ENCODE results near the gene CNN2.

DNA sequence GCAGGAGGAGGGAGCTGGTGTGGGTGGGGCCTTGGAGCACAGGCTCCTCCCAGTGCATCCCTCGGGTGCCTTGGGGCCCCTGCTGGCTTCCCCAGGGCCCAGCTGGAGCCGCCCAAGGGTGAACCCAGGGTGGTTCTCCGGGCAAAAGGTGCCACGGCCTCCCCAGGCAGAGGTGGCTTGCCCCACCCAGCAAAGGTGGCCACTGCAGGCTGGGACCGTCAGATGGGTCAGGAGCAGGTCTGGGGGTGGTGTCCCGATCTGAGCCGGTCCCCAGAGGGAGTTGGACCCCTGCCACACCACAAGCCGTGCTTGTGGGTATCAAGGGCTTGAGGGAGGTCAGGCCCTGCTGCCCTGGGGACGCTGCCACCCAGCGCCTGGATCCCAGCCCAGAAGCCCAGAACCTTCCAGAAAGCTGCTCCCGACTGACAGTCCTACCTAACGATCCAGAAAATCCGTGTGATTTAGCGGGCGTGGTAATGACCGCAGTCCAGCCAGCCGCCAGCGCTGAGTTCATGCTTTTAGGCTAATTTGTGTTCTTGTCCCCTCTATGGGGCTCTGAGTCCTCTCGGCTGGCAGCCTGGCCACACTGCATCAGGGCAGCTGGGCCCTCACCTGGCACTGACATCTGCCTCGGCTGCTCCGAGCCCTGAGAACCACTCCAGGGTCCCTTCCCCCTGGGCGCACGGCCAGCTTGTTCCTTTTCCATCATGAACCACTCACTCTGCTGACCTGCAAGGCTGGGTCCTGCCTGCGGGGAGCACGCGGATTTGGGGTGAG is 31.2 kb upstream of the CNN2 start:
- TF ChIP-seq POLR2A (IDR thresholded peaks at IDR 0.05; ENCODE audit: low read length) (no peak), GATA1 (IDR thresholded peaks at IDR 0.05; ENCODE audit: low read depth, low read length) (no peak)
